HG02571 (cell line): ENCODE measurements around the gene TRIM71.
"Not testable (repeated sequence)": the region's sequence is repeated elsewhere in the genome, so short reads cannot be mapped to it uniquely, and the experiment has no call there.

ENCODE experiments used
- ATAC-seq: cut with Tn5 transposase; IDR thresholded peaks from one replicate; pipeline ENCODE4 v1.9.1; 2021; ENCODE audit warnings: mild to moderate bottlenecking, moderate library complexity; ENCODE audit not compliant: unreplicated experiment

The TRIM71 gene

DNA sequence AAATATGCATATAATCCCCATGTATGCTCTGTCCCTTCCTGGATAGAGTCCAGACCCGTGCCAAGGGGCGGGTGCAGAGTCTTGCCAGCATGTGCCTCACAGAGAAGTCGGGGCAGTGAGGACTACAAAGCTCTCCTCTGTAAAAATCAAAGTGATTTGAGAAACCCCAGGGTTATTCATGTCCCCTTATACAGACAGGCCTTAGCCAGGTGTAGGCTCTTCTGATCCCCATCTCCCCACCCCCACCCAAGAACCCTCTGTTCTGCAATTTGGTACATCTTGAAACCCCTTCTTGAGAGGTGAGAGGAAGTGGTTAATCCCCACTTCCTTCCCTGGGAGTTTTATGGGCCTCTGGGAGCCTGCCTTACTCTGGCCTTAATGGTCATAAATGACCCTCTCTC, 24.7 kb downstream of the TRIM71 start:
- no peak for ATAC-seq

DNA sequence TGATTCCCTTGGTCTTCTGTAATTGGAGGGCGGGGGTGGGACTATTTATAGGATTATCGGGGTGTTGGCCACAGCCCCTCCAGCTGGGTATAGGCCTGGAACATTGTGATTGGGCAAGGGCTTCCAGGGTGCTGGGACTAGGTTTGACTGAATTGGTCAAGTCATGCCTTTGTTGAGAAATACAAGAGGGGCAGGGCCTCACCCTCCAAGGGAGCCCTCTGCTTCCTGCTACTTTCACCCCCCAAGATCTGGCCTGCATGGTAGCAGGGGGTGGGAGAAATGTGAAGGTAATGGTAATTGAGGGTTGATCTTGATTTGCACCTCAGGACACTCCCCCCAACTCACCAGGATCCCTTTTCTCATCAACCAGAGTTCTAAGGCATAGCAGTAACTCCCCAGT, 25.2 kb downstream of the TRIM71 start:
- no peak for ATAC-seq

DNA sequence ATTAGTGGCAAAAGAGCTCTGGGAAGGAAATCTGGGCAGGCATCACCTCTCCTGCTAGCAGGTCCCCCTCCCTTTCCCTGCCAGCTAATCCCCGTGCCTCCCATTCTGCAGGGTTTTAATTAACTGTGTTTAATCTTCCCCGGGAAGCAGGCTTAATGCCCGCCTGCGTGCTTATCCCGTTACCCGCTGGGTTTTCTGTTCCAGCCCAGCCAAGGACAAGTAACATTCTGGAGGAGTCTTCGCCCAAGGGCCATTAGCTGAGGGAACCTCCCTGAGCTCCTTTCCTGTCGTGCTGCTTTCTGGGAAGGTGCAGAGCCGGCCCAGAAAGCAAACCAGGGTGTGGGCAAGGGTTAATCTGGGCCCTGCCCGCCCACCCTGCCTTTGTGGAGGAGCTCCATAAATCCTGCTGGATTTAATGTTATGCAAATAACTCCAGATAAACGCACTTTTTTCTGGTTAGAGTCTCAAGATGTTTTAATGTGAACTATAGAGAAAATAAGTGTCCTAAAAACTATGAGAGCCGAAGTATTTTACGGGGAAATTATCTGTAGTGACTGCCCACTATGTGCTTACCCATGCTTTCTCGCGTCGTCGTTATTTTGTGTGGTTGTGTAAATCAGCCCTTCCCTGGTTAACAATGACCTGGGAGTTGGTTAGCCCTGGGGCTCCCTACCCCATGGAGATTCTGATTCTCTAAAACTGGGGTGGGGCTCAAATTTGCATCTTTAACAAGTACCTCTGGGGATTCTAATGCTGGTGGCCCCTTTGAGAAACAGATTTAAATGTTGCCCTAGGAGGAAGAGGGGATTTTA, 25.9 kb downstream of the TRIM71 start:
- no peak for ATAC-seq

DNA sequence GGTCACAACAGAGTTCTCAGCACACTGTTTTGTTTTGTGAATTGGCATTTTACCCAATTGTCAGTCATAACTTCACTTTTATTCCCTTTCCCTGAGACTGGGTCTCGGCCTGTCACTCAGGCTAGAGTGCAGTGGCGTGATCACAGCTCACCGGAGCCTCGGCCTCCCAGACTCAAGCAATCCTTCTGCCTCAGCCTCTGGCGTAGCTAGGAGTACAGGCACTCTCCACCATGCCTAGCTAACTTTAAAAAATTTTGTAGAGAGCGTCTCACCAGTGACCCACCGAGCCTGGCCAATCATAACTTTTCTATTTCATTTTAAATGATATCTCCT, 26.5 kb downstream of the TRIM71 start:
- no peak for ATAC-seq

DNA sequence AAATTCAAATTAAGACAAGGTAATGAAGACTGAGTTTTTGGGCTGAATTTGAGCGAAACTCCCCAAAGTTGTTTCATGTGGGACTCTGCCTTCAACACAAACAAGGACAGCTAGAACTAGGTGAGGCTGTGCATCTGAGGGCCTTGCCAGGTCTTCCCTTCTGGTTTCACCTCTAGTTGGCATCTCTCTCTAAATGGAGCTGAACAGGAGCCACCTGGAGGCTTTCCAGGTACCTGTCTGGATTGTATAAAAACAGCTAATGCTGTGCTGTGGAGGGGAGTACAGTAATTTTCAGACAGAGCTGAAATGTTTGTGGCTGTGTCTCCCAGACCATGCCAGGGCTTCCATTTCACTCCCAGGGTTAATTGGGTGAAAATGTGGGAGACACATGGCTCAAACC, 27.1 kb downstream of the TRIM71 start:
- ATAC-seq: no peak

DNA sequence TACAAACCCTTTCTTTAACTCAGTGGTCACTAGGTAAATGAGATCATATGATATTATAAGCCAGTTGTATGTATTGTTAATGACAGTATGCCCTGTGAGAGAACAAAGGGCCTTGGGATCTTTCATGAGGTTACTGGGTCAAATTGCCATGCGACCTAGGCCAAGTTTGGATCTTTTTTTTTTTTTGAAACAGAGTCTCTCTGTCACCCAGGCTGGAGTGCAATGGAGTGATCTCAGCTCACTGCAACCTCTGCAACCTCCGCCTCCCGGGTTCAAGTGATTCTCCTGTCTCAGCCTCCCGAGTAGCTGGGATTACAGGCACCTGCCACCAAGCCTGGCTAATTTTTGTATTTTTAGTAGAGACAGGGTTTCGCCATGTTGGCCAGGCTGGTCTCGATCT, 27.7 kb downstream of the TRIM71 start:
- not testable (repeated sequence) for ATAC-seq

DNA sequence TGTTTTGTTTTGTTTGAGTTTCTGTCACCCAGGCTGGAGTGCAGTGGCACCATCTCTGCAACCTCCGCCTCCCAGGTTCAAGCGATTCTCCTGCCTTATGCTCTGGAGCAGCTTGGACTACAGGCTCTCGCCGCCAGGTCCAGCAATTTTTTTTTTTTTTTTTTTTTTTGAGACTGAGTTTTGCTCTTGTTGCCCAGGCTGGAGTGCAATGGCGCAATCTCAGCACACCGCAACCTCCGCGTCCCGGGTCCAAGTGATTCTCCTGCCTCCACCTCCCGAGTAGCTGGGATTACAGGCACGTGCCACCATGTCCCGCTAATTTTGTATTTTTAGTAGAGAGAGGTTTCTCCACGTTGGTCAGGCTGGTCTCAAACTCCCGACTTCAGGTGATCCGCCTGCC, 29.2 kb downstream of the TRIM71 start:
- ATAC-seq: not testable (repeated sequence)

DNA sequence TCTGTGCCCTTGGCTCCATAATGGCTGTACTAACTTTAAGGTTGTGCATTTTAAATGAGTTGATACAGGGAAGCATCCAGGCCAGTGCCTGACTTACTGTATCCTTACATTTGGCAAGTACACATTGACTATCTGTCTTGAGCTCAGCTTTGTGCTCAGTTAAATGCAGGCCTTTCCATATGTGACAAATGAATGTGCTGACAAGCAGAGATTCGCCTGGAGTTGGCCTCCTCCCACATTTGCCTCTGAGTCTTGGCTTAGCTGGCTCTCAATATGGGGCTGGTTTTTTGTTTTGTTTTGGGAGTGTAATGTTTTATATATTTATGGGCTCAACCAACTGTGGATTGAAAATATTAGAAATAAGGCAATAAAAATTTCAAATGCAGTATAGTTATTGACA, 29.7 kb downstream of the TRIM71 start:
- ATAC-seq: no peak

DNA sequence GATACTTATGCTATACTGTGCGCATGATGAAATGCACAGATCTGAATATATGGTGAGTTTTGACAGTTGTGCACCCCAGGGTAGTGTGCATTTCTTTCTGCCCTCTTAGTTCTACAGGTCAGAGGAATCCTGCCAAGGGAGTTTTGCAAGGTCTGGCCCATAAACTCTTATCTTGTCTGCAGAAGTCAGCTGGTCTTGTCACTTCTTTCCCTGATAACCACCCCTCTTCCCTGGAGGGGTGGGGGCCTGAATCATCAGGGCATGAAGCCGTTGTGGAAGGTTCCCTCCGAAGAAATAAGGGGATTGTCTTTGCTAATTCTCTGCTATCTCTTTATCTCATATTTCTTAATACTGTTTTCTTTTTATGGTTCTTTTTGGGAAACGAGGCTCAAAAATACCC, 30.4 kb downstream of the TRIM71 start:
- ATAC-seq: no peak

DNA sequence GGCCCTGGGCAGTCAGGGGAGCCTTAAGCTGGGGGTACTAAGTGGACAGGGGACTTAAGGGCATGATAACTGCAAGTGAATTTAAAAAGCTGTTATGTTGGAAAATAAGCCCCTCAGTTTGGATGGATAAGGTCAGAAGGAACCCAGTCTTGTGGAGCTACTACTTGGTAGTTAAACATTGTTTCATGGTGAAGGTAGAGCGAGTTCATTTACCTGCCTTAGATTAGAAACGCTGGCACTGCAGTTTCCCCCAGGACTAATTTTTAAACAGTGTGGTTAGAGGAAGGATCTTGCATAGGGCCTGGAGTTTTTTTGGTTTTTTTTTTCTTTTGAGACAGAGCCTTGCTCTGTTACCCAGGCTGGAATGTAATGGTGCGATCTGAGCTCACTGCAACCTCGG, 31.2 kb downstream of the TRIM71 start:
- ATAC-seq: no peak

DNA sequence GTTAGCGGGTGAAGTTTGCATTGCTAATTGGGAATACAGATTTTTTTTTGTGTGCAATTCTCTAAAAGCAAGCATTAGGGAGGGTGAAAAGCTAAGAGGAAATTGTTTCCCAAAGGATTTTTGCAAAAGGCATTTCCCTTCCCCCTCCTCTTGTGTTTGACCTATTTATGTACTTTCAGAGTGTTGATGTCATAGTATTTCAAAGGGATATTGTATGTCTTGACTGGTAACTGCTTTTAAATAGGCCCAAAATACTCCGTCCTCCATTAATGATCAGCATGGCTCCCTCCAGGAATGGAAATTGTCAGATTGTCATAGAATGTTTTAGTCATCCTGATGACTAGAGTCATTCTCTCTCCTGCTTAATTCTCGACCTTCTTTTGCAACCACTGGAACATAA, 32.4 kb downstream of the TRIM71 start:
- no peak for ATAC-seq

DNA sequence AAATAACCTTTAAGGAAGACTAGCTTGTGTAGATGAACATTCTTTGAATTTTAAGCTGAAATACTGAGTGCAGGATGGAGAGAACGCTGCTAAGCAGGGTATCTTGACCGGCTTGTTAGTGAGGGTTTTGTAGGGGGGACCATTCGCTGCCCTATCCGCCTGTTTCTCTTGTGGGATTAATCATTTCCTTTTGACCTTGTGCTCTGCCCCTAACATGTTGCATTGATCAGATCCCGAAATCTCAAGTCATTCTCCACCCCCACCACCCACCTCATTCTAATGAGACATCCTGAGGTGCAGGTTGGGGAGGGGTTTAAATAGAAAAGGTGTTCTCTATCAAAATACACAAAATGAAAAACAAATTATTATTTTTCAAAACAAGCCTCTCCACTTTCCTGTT, 32.8 kb downstream of the TRIM71 start:
- ATAC-seq: no peak

DNA sequence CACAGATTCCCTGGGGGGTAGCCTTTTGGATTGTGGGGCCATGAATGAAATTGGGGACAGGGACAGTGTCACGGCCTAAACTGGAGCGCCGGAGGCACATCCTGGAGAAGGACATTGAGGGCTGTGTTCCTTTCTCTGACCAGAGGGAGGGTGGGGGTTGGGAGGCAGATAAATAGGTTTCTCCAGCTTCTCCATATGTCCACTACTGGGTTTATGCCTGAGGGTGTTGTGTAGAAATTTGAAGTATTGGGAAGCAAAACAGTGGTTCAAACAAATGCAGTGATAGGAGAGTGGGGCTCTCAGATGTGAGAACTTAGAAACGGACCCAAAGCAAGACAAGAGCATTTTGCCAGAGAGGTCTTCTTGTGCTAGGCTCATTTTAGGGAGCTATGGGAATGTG, 34.3 kb downstream of the TRIM71 start:
- ATAC-seq: no peak

DNA sequence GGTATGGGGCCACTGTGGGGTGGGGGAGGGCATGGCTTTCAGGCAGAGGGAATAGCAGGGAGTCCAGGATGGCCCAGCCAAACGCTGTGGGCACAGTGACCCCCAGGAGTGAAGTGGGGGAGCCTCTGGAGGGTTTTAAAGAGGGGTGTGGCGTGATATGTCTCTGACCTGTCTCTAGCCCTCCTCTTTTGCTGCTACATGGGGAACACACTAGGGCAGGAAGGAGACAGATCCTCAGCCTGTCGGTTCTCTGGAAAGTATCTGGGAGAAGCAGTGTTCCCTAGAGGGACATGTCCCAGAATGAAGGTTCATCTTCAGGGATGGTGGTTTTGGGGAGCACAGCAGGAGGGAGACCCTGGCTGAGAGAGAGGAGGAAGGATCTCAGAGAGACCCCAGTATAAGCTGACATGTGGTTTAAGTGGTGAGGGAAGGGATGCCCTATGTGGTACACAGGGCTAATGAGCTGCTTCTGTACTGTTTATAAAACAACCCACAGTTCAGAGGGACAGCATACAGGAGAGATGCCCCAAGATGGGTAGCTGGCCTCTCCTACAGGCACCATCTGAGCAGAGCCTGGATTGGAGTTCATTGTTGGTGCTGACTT, 37.7 kb downstream of the TRIM71 start:
- no peak for ATAC-seq

DNA sequence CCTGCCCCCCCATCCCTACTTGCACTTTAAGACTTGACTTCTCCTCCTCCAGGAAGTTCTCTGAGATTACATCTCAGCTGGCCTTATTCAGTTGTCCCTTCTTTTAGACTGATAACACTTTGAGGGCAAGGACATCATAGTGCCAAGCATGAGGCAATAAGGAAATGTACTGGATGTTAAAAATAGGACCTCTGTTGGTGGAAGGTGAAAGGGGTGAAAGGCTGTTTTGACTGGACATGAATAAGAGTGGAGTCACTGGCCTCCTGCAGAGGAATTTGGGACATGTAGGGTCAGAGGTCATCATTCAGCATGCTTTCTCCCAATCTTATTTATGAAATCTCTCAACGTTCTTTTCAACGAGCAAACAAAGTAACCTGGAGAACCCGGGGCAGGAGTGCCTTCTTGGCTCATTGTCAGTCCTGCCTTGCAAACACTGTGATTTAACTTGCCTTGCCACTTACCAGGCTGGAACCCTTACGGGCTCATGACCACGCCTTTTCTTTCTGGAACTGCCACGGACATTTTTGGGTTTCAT, 38.6 kb downstream of the TRIM71 start:
- ATAC-seq: no peak

DNA sequence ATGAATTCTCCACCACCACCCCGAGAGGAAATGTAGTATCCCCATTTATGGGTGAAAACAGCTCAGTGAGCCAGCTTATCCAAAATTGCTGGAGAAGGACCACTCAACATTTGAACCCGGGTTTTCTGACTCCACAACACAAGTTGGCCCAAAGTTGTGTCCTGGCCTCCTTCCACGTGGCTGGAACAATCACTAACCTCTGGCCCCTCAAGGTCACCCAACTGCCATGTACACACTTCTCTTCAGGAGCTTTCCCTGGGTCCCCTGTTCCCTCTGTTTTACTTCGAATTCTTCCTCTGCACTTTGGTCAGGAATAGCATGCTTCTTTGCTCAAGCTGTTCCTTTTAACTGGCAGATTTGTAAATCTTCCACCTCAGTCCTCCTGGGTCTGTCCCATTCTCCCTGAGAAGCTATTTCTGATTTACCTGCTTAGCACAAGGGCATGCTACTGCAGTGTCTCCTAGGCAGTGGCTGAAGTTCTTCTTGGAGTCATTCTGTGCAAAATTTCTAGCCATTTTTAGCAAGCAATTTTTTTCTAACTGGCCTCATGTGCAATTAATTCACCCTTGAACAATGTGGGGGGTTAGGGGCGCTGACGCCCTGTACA, 39.2 kb downstream of the TRIM71 start:
- no peak for ATAC-seq

DNA sequence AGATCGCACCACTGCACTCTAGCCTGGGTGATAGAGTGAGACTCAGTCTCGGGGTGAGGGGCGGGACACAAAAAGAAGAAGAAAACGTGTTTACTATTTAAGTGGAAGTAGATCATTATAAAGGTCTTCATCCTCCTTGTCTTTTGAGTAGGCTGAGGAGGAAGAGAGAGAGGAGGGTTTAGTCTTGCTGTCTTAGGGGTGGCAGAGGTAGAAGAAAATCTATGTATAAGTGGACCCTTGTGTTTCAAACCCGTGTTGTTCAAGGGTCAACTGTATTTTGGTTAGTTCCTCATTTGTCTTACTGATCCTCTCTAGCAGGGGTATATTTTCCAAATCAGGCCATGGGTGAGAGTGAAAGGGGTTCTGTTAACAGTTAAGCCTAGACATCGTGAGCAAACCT, 40.1 kb downstream of the TRIM71 start:
- ATAC-seq: no peak

DNA sequence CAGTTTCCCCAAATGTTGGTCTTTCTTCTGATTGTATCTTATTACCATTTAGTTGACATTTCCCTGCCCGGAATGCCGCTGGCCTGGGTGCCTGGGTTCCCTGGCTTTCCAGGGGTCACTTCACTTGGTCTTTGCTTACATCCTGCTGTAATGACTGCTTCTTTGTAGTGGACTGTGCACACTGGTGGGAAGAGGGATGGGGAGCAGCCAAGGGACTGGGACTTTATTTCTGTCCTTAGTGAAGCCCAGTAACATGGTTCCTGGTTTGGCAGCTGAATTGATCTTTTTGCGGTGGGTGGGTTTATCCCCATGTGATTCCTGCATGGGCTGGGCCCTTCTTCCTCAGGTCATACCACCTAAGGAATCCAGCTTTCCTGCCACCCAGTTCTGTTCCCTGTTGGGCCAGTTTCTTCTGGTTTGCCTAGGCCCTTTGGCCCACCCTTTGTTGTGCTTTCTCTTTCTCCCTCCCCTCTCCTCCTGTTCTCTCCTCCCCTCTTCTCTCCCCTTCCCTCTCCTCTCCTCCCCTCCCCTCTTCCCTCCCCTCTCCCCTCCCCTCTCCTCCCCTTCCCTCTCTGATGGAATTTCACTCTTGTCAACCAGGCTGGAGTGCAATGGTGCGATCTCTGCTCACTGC, 41.9 kb downstream of the TRIM71 start:
- no peak for ATAC-seq

DNA sequence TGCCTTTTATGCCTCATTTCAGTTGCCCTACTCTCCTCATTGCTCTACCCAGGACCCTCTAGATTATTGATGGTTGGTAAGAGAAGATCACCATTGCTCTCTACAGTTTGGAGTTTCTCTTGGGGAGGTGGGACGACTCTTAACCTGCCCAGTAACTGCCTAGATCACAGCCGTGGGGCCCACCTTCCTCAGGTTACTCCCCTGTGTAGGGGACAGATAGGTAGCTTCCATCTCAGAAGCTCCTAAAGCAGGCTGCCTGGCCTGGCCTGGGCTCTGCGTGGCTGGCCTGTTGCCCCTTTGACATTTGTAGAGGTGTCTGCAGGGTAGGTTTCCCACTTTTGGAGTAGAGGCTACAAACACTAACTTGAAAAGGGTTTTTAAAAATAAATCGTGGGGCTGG, 42.7 kb downstream of the TRIM71 start:
- no peak for ATAC-seq

DNA sequence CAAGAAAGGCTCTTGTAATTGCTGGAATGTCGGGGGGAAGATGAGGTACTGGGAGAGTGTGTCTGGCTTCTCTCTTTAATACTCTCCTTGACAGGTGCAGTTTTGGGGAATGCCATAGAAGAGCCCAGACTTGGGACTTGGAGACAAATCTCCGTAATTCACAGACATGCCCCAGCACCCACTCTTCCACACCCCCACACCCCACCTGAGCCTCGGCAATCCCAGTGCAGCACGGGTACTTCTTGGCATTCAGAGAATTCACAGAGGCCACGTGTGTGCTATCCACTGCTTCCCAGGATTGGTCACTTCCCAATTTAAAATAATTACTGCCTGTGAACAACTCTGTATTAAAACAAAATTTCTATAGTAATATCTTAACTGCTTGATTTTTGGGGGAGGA, 43.9 kb downstream of the TRIM71 start:
- no peak for ATAC-seq

DNA sequence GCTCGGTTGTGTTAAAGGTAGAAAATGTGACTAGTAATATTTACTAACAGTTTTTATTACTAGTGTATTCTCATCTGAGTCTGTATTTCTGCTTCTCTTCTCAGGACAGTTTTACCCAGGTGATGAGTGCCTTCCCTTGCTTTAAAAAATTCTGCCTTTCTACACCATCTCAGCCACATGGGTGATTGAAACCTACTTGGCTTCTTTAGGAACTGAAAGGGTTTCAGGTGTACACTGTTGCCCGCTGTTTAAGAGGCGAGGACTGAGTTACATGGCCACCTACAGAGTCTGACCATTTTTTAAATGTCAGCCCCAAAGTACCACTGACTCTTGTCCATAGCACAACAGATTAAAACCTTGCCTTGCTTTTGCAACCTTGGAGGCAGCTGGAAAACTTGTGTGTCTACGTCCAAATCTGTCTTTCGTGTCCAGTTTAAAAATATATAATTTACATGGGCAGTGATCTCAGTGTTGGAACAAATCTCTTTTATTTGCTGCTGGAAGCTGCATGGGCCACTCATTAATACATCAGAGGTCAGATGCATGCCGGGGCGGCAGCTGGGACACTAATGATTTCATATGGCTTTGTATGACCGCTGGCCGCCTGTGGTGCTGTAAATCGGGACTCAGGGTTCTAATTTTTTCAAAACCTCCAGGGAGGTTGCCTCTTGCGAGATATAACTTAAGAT, 44.6 kb downstream of the TRIM71 start:
- ATAC-seq: no peak
